NT2/D1 (cell line): Measurements from ENCODE around the gene MAJIN.

Source experiments
- DNase-seq: peaks from one replicate; pipeline ENCODE4 v3.0.0-alpha.2; 2011; ENCODE audit warnings: low read depth, low spot score
- H3K27me3 ChIP-seq: 2 replicates; pipeline ENCODE4 v1.6.0; 2011; ENCODE audit warnings: mild to moderate bottlenecking; ENCODE audit not compliant: insufficient read length, insufficient read depth
- H3K36me3 ChIP-seq: 2 replicates; pipeline ENCODE4 v1.6.1; 2011; ENCODE audit warnings: mild to moderate bottlenecking, low read length, mixed read lengths; ENCODE audit not compliant: insufficient read depth, insufficient read length
- H3K4me1 ChIP-seq: 2 replicates; pipeline ENCODE4 v1.5.1; 2011; ENCODE audit not compliant: insufficient read depth, insufficient read length
- H3K4me3 ChIP-seq: 2 replicates; pipeline ENCODE4 v1.5.1; 2011; ENCODE audit warnings: low read depth; ENCODE audit not compliant: insufficient read length
- H3K9ac ChIP-seq: 2 replicates; pipeline ENCODE4 v1.6.0; 2011; ENCODE audit warnings: low read depth; ENCODE audit not compliant: insufficient read length
- H3K9me3 ChIP-seq: 2 replicates; pipeline ENCODE4 v1.5.1; 2011; ENCODE audit warnings: mild to moderate bottlenecking, low read length; ENCODE audit not compliant: insufficient read depth
- SUZ12 ChIP-seq: IDR thresholded peaks from 2 replicates; pipeline ENCODE4 v1.6.1; 2011; ENCODE audit not compliant: insufficient read length, insufficient read depth; ENCODE audit errors: extremely low read depth
- YY1 ChIP-seq: IDR thresholded peaks from 2 replicates; pipeline ENCODE4 v1.6.1; 2011; ENCODE audit not compliant: insufficient read length, insufficient read depth
- ZNF274 ChIP-seq: IDR thresholded peaks from 2 replicates; pipeline ENCODE4 v1.6.1; 2011; ENCODE audit warnings: mild to moderate bottlenecking, low read depth, low read length

Gene MAJIN

GRCh38 chr11:64902102-64902900 lies 69.6 kb downstream of the MAJIN start:
- no peak for DNase-seq
- TF ChIP-seq ZNF274: no peak
- no peak for TF ChIP-seq SUZ12
- TF ChIP-seq YY1: no peak
- Histone ChIP-seq H3K4me1 (peaks cover 3% of the 10 kb centered on the region), H3K4me3 (no peak overlapping the region), H3K27me3 (no peaks in the 10 kb centered on the region), H3K9me3 (no peaks in the 10 kb centered on the region), H3K36me3 (peaks cover 78% of the 10 kb centered on the region), H3K9ac (no peak overlapping the region)

- Histone ChIP-seq H3K4me1 (peaks cover 3% of the 10 kb centered on the region), H3K4me3 (no peak overlapping the region), H3K36me3 (peaks cover 76% of the 10 kb centered on the region), H3K27me3 (no peaks in the 10 kb centered on the region), H3K9me3 (no peaks in the 10 kb centered on the region), H3K9ac (no peak overlapping the region)
- no peak for DNase-seq
- no peak for TF ChIP-seq SUZ12
- TF ChIP-seq YY1: no peak
- no peak for TF ChIP-seq ZNF274
Observed at GRCh38 chr11:64900774-64901173, 71.1 kb downstream of the MAJIN start.

DNA sequence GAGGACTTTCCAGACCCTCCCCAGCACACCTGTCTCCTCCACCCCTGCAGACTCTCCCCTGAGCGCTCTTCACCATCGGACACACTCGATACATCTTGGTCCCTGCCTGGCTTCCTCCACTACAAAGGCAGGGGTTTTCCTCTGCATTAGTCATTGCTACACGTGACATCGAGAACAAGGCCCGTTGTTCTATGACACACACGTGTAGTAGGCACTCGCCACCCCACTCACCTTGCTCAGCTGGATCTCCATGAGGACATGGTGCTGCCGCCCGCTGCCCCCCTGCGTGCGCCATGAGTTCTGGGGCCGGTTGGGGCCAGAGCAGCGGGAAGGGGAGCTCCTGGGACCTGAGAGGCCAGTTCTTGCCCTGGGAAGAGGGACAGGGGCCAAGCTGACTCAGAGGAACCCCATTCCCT lies 71.6 kb downstream of the MAJIN start:
- Histone ChIP-seq H3K27me3 (no peaks in the 10 kb centered on the region), H3K4me3 (no peak overlapping the region), H3K9me3 (no peaks in the 10 kb centered on the region), H3K36me3 (peaks cover 76% of the 10 kb centered on the region), H3K4me1 (peaks cover 3% of the 10 kb centered on the region), H3K9ac (no peak overlapping the region)
- no peak for DNase-seq
- no peak for TF ChIP-seq SUZ12
- no peak for TF ChIP-seq ZNF274
- no peak for TF ChIP-seq YY1

DNA sequence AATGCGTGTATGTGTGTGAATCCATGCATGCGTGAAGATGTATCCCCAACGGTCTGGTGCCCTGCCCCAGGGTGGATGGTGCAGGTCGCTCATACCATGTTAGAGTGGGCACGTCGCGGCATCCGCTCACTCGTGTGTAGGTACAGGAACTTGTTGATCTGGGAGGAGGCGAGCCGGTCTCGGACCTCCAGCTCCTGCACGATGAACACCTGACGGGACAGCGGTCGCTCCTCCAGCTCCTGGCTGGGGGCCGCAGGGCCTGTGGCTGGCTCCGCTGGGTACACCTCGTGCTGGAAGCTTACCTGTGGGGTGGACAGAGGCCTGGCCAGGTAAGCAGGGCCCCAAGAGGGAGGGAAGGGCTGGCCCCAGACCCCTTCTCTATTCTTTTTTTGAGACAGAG lies 73.4 kb downstream of the MAJIN start:
- no peak for DNase-seq
- Histone ChIP-seq H3K4me1 (peaks cover 8% of the 10 kb centered on the region), H3K27me3 (no peaks in the 10 kb centered on the region), H3K4me3 (no peak overlapping the region), H3K36me3 (peaks cover 78% of the 10 kb centered on the region), H3K9ac (no peak overlapping the region), H3K9me3 (no peaks in the 10 kb centered on the region)
- TF ChIP-seq YY1: no peak
- no peak for TF ChIP-seq ZNF274
- TF ChIP-seq SUZ12: no peak

DNA sequence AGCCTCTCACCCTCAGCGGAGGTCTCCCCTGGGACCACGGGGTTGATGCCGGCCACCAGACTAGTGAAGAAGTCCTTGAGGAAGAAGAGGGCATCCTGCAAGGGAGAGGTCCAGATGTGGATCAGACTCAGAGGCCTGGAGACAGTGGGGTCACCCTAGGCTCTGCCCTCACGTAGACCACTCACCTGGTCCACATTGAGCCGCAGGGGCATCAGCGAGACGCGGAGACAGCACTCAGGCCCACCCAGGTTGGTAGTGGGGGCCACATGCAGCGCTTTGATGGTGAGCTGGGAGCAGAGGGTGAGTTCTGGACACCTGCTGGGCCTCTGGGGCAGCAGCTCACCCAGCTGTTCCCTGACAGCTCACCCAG lies 73.8 kb downstream of the MAJIN start:
- DNase-seq: no peak
- Histone ChIP-seq H3K4me1 (peaks cover 8% of the 10 kb centered on the region), H3K9me3 (no peaks in the 10 kb centered on the region), H3K36me3 (peaks cover 74% of the 10 kb centered on the region), H3K4me3 (no peak overlapping the region), H3K27me3 (no peaks in the 10 kb centered on the region), H3K9ac (no peak overlapping the region)
- TF ChIP-seq SUZ12 (no peak), YY1 (no peak), ZNF274 (no peak)

DNA sequence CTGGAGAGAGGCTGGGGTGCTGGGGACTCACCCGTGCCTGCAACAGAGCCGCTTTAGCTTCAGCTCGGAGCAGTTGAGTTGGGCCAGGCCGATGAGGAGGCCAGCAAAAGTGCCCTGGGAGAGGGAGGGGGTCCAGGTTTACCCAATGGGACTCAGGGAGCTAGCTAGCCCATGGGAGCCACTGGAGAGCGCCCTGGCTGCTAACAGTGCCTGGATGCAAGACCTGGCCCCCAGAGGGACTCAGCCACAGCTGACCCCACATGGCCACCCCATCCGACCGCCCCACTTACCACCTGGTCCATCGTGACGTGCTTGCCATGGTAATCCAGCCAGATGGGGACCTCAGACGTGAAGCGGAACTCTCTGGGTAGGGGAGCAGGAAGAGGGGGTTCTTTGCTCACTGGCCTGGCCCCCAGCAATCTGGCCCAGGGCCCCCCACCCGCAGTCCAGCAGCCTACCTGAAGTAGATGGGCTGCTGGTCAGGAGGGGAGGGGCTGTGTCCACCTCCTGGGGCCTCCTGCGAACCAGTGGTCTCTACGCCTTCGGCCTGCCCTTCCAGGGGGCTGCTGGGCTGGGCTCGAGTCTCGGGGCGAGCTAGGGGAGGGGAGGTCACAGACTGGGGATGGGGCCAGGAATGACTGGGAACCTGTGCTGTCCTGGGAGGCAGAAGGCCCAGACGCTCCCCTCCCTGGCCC lies 74.4 kb downstream of the MAJIN start:
- DNase-seq: no peak
- Histone ChIP-seq H3K36me3 (peaks cover 70% of the 10 kb centered on the region), H3K4me3 (no peak overlapping the region), H3K9me3 (no peaks in the 10 kb centered on the region), H3K27me3 (no peaks in the 10 kb centered on the region), H3K4me1 (peaks cover 12% of the 10 kb centered on the region), H3K9ac (no peak overlapping the region)
- TF ChIP-seq SUZ12 (no peak), ZNF274 (no peak), YY1 (no peak)

- Histone ChIP-seq H3K9ac (peak overlapping the region; percentile 25), H3K27me3 (no peaks in the 10 kb centered on the region), H3K4me1 (peaks cover 12% of the 10 kb centered on the region), H3K9me3 (no peaks in the 10 kb centered on the region), H3K36me3 (peaks cover 63% of the 10 kb centered on the region), H3K4me3 (no peak overlapping the region)
- TF ChIP-seq SUZ12 (no peak), ZNF274 (no peak), YY1 (no peak)
- DNase-seq: no peak
Observed at GRCh38 chr11:64896448-64897022, 75.4 kb downstream of the MAJIN start.
